ENCODE results near the gene ZFAND3.

- TF ChIP-seq CTCF (IDR thresholded peaks at IDR 0.05) = no peak
- TF ChIP-seq POLR2A (IDR thresholded peaks at IDR 0.05) = no peak
Measured at GRCh38 chr6:37847704-37848103, 28.2 kb downstream of the ZFAND3 start.
